Cerebellar nuclear complex (tissue), 1 donor: ENCODE results near the gene ARL3.

Experiments
- DNase-seq, 2 experiments: peaks; one replicate each; lab custom pipeline; 2025; lab: John Stamatoyannopoulos, UW

ARL3 gene

DNA sequence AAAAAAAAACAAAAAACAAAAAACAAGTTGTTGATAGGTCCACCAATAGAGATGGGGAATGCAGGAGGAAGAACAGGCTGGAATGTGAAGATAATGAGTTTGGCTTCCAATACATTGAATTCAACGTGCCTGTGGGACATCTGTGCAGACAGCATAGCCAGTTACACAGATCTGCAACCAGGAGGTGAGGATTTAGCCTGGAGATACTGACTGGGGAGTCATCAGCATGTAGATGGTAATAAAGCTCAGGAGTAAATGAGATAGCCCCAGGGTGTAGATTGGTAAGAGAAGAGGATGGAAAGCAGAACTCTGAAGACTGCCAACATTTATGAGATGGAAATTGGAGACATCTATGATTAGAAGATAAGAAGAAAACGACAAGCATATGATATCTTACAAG is 74.7 kb downstream of the ARL3 start:
- DNase-seq, result no peak

DNA sequence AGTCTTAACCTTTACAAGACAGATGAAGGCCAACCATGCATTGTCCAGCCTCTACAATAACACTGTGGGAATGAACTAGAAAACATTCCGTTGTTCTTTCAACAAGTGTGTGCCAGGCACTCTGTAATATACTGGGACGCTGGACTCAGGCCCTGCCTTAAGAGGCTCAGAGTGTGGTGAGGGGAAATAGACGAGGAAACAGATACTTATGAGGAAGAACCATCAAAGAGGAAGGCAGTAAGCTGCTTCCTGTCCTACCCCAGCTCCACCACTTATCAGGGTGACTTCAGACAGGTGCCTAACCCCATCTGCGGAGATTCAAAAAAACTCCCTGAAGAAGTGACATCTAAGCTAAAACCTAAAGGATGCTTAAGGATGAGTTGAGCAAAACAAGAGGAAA is 78.8 kb downstream of the ARL3 start:
- no peak for DNase-seq

GRCh38 chr10:102634686-102635085 is 79.5 kb downstream of the ARL3 start:
- DNase-seq, result no peak

- no peak for DNase-seq
These were observed 80.3 kb downstream of the ARL3 start for GRCh38 chr10:102633848-102634247.

DNA sequence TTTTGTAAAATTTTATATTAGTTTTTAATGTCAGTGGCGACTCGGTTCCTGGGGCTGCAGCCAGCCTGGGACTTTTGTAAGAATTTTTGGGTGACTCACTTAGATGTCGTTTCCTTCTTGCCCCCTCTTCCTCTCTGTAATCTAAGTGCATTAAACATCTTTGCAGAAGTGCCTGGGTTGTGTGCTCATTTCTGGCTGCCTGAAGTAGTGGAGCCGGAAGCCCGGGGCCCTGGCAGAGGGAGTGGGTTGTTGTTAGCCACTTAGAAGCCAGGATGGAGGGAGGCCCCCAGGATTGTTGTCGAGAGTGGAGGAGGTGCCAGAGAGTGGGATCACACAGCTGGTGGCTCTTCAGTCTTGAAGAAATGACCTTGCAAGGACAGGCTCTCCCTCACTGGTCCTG is 80.9 kb downstream of the ARL3 start:
- DNase-seq, result no peak

GRCh38 chr10:102632394-102633111 is 81.6 kb downstream of the ARL3 start:
- DNase-seq, result no peak

DNA sequence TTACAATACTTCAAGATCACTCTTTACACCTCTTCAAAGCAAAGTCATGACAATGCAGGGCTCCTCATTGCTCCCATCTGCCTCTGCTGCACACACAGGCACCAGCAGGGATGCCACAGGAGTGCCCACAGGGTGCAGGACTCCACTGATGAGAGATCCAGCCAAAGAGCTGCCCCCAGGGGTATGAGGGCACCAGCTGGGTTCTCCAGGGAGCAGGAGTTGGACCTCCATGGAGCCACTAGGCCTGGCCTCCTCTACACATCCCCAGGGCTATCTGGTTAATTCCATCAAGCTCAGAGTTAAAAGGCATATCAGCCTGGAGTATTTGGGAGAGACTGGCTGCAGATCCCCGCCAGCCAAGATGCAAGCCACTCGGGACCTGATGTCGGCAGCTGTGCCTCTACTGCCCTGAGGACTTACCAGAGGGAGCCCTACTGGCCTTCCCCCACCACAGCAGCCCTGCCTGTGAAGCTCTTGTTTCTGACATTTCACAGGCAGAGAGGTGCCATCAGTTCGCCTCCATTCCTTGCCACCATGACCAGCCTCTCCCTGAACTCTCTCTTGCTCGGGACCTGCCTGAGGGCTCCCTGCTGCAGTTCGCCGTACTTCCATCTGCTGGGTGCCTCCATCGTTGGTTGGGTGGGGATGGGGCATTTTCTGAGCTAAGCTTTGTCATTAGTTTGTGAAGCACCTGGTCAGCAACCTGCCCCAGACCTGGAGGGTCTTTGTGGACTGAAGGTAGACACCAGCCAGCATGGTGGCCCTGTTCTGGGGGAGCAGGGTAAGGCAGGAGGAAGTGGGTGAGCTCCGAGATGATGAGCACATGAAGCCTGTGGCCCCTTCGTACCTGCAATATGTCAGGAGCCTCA is 82.4 kb downstream of the ARL3 start:
- no peak for DNase-seq

DNA sequence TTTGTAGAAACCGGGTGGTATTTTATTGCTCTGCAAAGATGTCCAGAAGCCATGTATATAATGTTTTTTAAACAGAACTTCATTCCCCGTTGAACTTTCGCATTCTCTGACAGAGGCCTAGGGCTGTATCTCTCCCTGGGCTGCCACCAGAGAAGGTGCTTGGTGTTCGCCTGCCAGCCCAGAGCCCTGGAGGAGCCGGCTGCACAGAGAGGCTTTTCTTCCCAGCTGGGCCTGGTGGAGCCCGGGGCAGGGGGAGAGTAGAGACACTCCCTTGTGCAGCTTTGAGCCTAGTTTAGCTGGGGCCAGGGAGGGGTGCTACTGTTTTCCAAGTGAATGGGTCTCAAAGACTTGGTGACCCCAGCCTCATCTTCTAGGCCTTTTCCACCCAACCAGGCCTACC is 83.5 kb downstream of the ARL3 start:
- no peak for DNase-seq

DNA sequence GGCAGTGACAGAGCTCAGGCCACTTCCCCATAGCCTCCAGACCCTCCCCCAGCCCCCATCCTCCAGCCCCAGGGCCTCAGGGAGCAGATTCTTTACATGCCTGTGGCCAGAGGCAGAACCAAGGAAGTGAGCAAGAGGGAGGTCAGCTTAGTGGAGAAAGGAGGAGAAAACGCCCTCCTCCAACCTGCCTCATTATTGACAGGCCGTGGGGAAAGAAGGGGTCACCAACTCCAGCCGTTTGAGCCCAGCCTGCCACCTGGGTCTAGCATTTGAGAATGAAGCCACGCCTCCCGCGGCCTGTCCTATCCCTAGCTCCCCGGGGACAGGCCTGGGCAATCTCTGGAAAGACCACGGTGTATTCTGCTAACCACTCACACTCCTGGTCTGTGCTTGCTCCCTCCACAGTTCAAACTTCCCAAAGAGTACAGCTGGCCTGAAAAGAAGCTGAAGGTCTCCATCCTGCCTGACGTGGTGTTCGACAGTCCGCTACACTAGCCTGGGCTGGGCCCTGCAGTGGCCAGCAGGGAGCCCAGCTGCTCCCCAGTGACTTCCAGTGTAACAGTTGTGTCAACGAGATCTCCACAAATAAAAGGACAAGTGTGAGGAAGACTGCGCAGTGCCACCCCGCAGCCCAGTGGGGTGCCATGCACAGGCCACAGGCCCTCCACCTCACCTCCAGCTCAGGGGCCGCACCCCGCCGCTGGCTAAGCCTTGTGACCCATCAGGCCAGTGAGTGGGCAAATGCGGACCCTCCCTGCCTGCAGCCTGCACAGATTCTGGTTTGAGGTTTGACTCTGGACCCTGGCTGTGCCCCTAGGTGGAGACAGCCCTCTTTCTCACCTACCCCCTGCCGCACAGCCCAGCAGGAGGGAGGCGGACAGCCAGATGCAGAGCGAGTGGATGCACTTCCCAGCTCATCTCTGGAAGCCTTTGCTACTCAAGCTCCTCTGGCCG is 84.3 kb downstream of the ARL3 start:
- DNase-seq, result no peak

GRCh38 chr10:102628451-102628911 is 85.7 kb downstream of the ARL3 start:
- no peak for DNase-seq

DNA sequence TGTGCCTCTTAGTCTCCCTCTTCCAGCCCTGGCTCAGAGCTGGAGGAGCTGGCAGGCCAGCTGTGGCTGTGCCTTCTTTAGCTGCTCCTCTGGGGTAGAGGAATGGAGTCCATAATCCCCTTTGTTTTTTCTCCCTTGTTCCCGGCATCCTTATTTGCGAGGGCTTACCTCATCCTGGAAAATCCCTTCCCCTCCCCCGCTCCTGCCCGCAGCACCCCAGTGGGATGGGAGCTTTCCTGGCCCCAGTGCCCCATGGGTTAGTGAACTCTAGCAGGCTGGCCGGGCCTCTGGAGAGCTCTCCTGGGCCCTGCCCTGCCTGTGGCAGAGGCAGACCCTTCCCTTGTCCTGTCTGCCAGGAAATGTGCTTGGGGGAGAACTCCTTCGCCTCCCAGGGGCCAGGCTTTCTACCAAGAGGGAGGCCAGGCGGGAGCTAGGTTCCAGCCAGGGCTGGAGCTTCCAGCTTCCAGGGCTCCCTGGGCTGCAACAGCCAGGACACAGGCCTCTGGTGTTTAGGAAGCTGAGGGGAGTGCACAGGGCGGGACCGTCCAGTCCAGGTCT is 86.4 kb downstream of the ARL3 start:
- no peak for DNase-seq

DNA sequence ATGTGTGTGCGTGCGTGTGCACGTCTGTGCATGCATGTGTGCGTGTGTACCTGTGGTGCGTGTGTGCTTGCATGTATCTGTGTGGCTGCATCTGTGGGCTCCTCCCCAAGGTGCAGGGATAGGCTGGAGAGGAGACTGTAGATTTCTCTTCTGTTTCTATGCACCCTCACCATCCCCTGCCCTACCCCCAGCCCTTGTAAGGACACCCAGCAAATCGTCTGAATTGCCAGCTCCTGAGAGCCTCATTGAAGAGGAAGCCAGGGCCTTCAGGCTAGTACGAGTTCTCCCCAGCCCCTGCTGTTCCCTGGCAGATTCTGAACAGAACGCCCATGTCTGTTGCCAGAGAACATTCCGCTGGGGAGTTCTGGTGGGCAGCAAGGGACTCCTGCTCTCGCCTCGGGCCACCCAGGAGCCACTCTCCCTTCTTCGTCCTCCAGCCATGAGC is 86.9 kb downstream of the ARL3 start:
- no peak for DNase-seq

DNA sequence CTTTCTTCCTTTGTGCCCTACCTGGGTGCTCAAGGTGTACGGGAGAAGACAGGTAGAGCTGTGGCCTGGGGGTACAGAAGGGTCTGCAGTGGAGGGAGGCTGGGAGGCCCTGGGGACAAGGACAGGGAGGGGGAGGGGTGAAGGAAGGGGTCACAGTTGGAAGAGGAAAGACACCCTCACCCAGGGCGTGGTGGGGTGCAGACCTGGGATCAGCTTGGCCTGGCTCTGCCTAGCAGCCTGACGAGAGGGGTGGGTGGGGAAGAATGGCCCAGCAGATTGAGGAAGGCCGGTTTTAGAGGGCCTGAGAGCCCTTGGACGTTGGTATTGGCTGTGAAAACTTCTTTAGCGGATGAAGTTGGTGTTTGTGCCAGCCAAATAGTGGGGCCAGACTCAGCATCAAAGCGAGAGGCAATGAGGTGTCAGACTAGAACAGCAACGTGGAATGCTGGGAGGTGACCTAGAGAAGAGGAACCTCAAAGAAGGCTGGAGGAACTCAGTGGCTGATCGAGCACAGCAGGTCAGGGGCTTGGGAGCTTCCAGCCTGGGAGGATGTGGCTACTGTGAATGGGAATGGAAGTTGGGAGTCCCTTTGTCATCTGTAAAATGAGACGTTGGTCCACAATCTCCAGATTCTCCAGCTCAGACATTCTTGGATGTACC is 88.0 kb downstream of the ARL3 start:
- no peak for DNase-seq

DNA sequence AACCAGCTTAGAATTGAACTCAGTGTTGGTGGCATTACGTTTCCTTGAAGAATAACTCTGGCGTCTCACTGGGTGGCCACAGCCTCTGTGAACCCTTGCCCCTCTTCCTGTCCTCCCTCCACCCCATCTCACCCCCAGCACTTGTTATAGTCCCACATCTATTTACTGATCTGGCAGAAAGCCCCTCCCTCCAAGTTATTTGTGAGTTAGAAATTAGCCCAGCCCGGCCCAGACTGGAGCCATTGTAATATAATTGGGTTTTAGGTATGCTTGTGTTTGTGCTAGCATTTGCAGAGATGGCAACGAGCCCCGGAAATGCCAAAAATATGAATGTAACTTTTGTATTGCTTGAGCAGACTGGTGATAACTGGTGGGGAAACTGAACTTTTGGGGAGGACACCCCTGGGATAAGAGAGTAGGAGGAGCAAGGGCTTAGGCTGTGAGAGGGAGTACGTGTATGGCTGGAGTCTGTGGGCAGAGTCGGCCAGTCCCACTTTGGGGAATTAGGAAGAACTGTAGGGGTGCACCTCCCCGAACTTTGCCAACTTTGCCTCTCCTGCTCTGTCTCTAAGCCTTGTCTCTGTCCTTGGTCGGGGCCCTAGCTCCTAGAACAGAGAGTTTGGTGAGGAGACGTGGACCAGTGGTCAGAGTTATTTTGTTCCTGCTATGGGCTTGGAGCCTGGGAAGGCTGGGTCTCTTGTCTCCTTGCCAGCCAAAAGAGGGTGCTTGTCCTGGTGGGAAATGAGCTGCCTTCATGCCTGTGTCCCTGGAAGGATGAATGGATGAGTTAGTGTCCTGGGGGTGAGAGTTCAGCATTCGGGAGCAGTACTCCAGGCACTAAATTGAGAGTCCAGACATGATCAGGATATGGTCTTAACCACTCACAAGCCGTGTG is 89.2 kb downstream of the ARL3 start:
- DNase-seq, result no peak

DNA sequence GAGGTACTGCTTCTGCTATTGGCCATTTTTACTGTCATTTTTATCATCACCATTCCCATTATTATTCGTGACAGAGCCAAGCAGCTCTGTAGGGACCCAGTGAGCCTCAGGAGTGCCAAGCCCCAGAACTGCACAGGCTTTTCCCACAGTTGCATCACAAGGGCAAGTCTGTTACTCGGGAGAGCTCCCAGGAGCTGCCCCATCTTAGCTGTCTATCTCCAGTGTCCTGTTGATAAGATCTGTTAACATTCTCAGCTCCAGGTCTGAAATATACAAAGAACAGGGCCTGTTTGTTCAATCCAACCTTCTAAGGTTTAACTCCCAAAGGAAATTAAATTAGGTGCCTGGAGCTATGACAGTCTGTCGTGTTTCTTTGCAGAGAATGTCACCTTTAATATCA is 90.1 kb downstream of the ARL3 start:
- no peak for DNase-seq
